Brain microvascular endothelial cell (primary cell): ENCODE measurements around the gene TMEM250.
A peak's percentile ranks its signal among the peaks of the same experiment; 100 is the strongest.

Source experiments
- DNase-seq: peaks from one replicate; pipeline ENCODE4 v3.0.0-alpha.2; 2020
- H3K27ac ChIP-seq: fragments of 250-450 bp; sonication (Bioruptor Pico); 2 replicates; pipeline ENCODE4 v1.5.1; 2020; ENCODE audit warnings: mild to moderate bottlenecking, moderate library complexity
- H3K27me3 ChIP-seq: fragments of 250-450 bp; sonication (Bioruptor Pico); replicated peaks from 2 replicates; pipeline ENCODE4 v1.5.1; 2020; ENCODE audit warnings: mild to moderate bottlenecking
- H3K36me3 ChIP-seq: fragments of 250-450 bp; sonication (Bioruptor Pico); replicated peaks from 2 replicates; pipeline ENCODE4 v1.5.1; 2020; ENCODE audit warnings: mild to moderate bottlenecking
- H3K4me3 ChIP-seq: 2 replicates; pipeline ENCODE4 v1.5.1; 2011; ENCODE audit warnings: low read depth, mild to moderate bottlenecking, control low read depth, low read length, moderate library complexity
- in situ Hi-C: cut with HindIII; loops from 2 replicates; pipeline ENCODE4 v1.10.0; 2017; ENCODE audit warnings: low sequenced_read_pairs, low pct_ligation_motif_present
- TF ChIP-seq, protein P1 (sequence below): IDR thresholded peaks from 2 replicates; pipeline ENCODE4 v1.5.1; 2011; ENCODE audit warnings: low read depth, mild to moderate bottlenecking, moderate library complexity, low read length, control low read depth, inconsistent platforms; ENCODE audit errors: missing control alignments

TMEM250 gene

GRCh38 chr9:136141682-136142413 is 23.2 kb upstream of the TMEM250 start:
- in situ Hi-C loops = no loop called here
- TF ChIP-seq, protein P1, sequence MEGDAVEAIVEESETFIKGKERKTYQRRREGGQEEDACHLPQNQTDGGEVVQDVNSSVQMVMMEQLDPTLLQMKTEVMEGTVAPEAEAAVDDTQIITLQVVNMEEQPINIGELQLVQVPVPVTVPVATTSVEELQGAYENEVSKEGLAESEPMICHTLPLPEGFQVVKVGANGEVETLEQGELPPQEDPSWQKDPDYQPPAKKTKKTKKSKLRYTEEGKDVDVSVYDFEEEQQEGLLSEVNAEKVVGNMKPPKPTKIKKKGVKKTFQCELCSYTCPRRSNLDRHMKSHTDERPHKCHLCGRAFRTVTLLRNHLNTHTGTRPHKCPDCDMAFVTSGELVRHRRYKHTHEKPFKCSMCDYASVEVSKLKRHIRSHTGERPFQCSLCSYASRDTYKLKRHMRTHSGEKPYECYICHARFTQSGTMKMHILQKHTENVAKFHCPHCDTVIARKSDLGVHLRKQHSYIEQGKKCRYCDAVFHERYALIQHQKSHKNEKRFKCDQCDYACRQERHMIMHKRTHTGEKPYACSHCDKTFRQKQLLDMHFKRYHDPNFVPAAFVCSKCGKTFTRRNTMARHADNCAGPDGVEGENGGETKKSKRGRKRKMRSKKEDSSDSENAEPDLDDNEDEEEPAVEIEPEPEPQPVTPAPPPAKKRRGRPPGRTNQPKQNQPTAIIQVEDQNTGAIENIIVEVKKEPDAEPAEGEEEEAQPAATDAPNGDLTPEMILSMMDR = no peak

GRCh38 chr9:136140966-136141365 is 22.3 kb upstream of the TMEM250 start:
- in situ Hi-C loops = no loop called here
- no peak overlapping the region for H3K4me3 ChIP-seq
- peaks cover 15% of the 10 kb centered on the region for H3K27me3 ChIP-seq
- TF ChIP-seq, protein P1 = no peak
- no peak overlapping the region for H3K27ac ChIP-seq
- H3K36me3 ChIP-seq = no peaks in the 10 kb centered on the region
- no peak for DNase-seq

More at GRCh38 chr9:136141682-136142413, 23.2 kb upstream of the TMEM250 start:
- H3K36me3 ChIP-seq = no peaks in the 10 kb centered on the region
- H3K27ac ChIP-seq = no peak overlapping the region
- peaks cover 16% of the 10 kb centered on the region for H3K27me3 ChIP-seq
- no peak for DNase-seq
- H3K4me3 ChIP-seq = no peak overlapping the region

DNA sequence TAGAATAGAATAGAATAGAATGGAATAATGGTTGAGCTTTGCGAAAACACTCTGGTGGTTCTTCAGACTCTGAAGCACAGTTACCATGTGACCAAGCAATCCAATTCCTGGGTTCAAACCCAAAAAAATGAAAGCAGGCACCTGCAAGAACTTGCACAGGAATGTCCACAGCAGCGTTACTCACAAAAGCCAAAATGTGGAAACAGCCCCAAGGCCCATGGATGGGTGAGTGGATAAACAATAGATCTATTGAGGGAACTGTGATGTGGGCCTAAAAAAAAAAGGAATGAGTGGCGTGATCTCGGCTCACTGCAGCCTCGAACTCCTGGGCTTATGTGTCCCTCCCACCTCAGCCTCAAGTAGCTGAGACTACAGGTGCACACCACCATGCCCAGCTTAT is 21.4 kb upstream of the TMEM250 start:
- in situ Hi-C loops = no loop called here
- TF ChIP-seq, protein P1 = no peak
- Histone ChIP-seq H3K36me3 (no peaks in the 10 kb centered on the region), H3K4me3 (no peak overlapping the region), H3K27me3 (peaks cover 18% of the 10 kb centered on the region), H3K27ac (no peak overlapping the region)
- DNase-seq = no peak

DNA sequence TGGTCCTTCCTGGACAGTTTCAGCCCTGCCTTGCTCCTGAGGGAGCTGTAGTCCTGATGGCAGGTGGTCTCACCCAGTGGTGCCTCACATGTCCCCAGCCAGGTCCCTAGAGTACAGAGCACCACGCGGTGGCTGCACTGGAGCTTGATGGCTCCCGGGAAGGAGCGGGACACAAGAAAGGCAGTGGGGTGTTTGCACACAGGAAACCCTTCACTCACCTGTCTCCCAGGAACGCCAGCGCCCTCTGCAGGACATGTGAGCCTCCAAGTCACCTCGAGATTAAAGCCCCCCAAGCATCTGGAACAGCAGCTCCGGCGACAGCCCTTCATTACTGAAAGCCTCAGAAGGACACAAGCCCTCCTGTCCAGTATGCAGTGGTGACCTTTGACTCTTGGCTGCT is 19.9 kb upstream of the TMEM250 start:
- Histone ChIP-seq H3K36me3 (no peaks in the 10 kb centered on the region), H3K27me3 (peaks cover 32% of the 10 kb centered on the region), H3K4me3 (no peak overlapping the region), H3K27ac (no peak overlapping the region)
- no peak for DNase-seq
- TF ChIP-seq, protein P1 = peak; percentile 66
- in situ Hi-C loops = no loop called here

- Histone ChIP-seq H3K4me3 (no peak overlapping the region), H3K36me3 (no peaks in the 10 kb centered on the region), H3K27me3 (peaks cover 35% of the 10 kb centered on the region), H3K27ac (no peak overlapping the region)
- in situ Hi-C loops = no loop called here
- TF ChIP-seq, protein P1 = no peak
- no peak for DNase-seq
Observed at GRCh38 chr9:136137321-136138265, 18.9 kb upstream of the TMEM250 start.
